HG02759 (cell line): ENCODE measurements around the gene LAMB4.

Source experiments
- ATAC-seq: cut with Tn5 transposase; IDR thresholded peaks from one replicate; pipeline ENCODE4 v1.9.1; 2021; ENCODE audit warnings: mild to moderate bottlenecking, moderate library complexity; ENCODE audit not compliant: unreplicated experiment

The LAMB4 gene

GRCh38 chr7:108016841-108017775 lies 113.1 kb downstream of the LAMB4 start:
- ATAC-seq: peak; percentile 73

- ATAC-seq: no peak
Observed at GRCh38 chr7:108015740-108016139, 114.4 kb downstream of the LAMB4 start.

GRCh38 chr7:108014747-108015682 lies 115.1 kb downstream of the LAMB4 start:
- no peak for ATAC-seq

GRCh38 chr7:108014215-108014614 lies 115.9 kb downstream of the LAMB4 start:
- ATAC-seq: no peak

GRCh38 chr7:108012499-108013430 lies 117.4 kb downstream of the LAMB4 start:
- ATAC-seq: no peak

GRCh38 chr7:108010377-108010776 lies 119.8 kb downstream of the LAMB4 start:
- ATAC-seq: peak; percentile 68

GRCh38 chr7:108009873-108010272 lies 120.3 kb downstream of the LAMB4 start:
- ATAC-seq: no peak

GRCh38 chr7:108008827-108009226 lies 121.3 kb downstream of the LAMB4 start:
- ATAC-seq: no peak

GRCh38 chr7:108008240-108008639 lies 121.9 kb downstream of the LAMB4 start:
- no peak for ATAC-seq

- ATAC-seq: no peak
Observed at GRCh38 chr7:108007762-108008161, 122.4 kb downstream of the LAMB4 start.

GRCh38 chr7:108007261-108007660 lies 122.9 kb downstream of the LAMB4 start:
- no peak for ATAC-seq

GRCh38 chr7:108004220-108005142 lies 125.7 kb downstream of the LAMB4 start:
- peak; percentile 69 for ATAC-seq

- ATAC-seq: no peak
Observed at GRCh38 chr7:108003599-108003935, 126.6 kb downstream of the LAMB4 start.

- peak; percentile 38 for ATAC-seq
Observed at GRCh38 chr7:108002726-108003598, 127.2 kb downstream of the LAMB4 start, which contains the start of gene LAMB1. Gene LAMB1 (minus strand): TSS chr7:108003161. CDS start chr7:108002885, 276 bp downstream.

- no peak for ATAC-seq
Observed at GRCh38 chr7:108001764-108002725, 128.1 kb downstream of the LAMB4 start.

GRCh38 chr7:108000875-108001763 lies 129.0 kb downstream of the LAMB4 start:
- no peak for ATAC-seq
